ENCODE results near the gene DIO1.

DNA sequence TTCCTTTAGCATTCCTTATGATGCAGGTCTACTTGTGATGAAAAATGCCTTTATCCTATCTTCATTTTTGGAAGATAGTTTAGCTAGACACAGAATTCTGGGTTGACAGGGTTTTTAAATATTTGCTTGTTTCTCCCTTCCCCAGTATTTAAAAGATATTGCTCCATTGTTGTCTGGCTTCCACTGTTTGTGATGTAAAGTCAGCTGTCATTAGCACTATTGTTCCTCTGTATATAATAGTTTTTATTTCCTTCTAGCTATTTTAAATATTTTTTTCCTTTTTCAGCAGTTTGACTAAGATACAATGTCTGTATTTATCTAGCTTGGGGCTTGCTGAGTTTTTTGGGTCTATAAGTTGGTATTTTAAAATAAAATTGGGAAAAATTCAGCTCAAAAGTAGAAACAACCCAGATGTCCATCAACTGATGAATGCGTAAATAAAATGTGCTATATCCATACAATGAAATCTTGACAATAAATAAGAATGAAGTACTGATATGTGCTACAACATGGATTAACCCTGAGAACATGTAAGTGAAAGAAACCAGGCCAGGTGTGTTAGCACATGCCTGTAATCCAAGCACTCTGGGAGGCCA is 40.3 kb downstream of the DIO1 start:
- TF ChIP-seq POLR2AphosphoS5 (IDR thresholded peaks at IDR 0.05) (no peak), RAD21 (conservative IDR thresholded peaks at IDR 0.05) (no peak)
- TF ChIP-seq, protein P1, sequence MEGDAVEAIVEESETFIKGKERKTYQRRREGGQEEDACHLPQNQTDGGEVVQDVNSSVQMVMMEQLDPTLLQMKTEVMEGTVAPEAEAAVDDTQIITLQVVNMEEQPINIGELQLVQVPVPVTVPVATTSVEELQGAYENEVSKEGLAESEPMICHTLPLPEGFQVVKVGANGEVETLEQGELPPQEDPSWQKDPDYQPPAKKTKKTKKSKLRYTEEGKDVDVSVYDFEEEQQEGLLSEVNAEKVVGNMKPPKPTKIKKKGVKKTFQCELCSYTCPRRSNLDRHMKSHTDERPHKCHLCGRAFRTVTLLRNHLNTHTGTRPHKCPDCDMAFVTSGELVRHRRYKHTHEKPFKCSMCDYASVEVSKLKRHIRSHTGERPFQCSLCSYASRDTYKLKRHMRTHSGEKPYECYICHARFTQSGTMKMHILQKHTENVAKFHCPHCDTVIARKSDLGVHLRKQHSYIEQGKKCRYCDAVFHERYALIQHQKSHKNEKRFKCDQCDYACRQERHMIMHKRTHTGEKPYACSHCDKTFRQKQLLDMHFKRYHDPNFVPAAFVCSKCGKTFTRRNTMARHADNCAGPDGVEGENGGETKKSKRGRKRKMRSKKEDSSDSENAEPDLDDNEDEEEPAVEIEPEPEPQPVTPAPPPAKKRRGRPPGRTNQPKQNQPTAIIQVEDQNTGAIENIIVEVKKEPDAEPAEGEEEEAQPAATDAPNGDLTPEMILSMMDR (IDR thresholded peaks at IDR 0.05; ENCODE audit: poor library complexity, severe bottlenecking): no peak
